Neuron (in vitro differentiated cells): ENCODE measurements around the gene NDRG3.

Experiments
- H2AFZ ChIP-seq: one replicate; pipeline ENCODE4 v1.6.1; 2013; ENCODE audit warnings: low read depth, mild to moderate bottlenecking, inconsistent platforms, low read length, moderate library complexity
- H3K27me3 ChIP-seq: one replicate; pipeline ENCODE4 v1.6.1; 2013; ENCODE audit warnings: low read length; ENCODE audit not compliant: insufficient read depth
- H3K36me3 ChIP-seq: one replicate; pipeline ENCODE4 v1.6.1; 2013; ENCODE audit warnings: low read length; ENCODE audit not compliant: insufficient read depth
- H3K4me1 ChIP-seq: one replicate; pipeline ENCODE4 v1.6.1; 2013; ENCODE audit warnings: low read length; ENCODE audit not compliant: insufficient read depth
- H3K4me3 ChIP-seq: 2 replicates; pipeline ENCODE4 v1.5.1; 2013; ENCODE audit warnings: mild to moderate bottlenecking, low read length, moderate library complexity
- H3K9me3 ChIP-seq: one replicate; pipeline ENCODE4 v1.6.1; 2013; ENCODE audit warnings: low read length

NDRG3 gene

GRCh38 chr20:36672991-36673390 is 72.9 kb downstream of the NDRG3 start:
- no peak overlapping the region for H2AFZ ChIP-seq
- H3K9me3 ChIP-seq, result no peaks in the 10 kb centered on the region
- no peaks in the 10 kb centered on the region for H3K4me1 ChIP-seq
- peaks cover 5% of the 10 kb centered on the region for H3K36me3 ChIP-seq
- H3K27me3 ChIP-seq, result no peaks in the 10 kb centered on the region
- H3K4me3 ChIP-seq, result no peak overlapping the region

GRCh38 chr20:36670665-36671357 is 75.1 kb downstream of the NDRG3 start:
- Histone ChIP-seq H3K4me1 (no peaks in the 10 kb centered on the region), H3K9me3 (no peaks in the 10 kb centered on the region), H3K36me3 (peaks cover 6% of the 10 kb centered on the region), H3K4me3 (no peak overlapping the region), H3K27me3 (no peaks in the 10 kb centered on the region), H2AFZ (no peak overlapping the region)

- Histone ChIP-seq H3K4me1 (no peaks in the 10 kb centered on the region), H3K9me3 (no peaks in the 10 kb centered on the region), H3K4me3 (no peak overlapping the region), H3K36me3 (peaks cover 15% of the 10 kb centered on the region), H2AFZ (no peak overlapping the region), H3K27me3 (no peaks in the 10 kb centered on the region)
Observed at GRCh38 chr20:36666181-36666740, 79.6 kb downstream of the NDRG3 start.

- no peak overlapping the region for H2AFZ ChIP-seq
Observed at GRCh38 chr20:36663031-36663430, 82.9 kb downstream of the NDRG3 start.

GRCh38 chr20:36658300-36658699 is 87.6 kb downstream of the NDRG3 start:
- Histone ChIP-seq H3K36me3 (peaks cover 8% of the 10 kb centered on the region), H3K27me3 (no peaks in the 10 kb centered on the region), H2AFZ (no peak overlapping the region), H3K4me3 (no peak overlapping the region), H3K9me3 (no peaks in the 10 kb centered on the region), H3K4me1 (no peaks in the 10 kb centered on the region)

More at GRCh38 chr20:36663031-36663430, 82.9 kb downstream of the NDRG3 start:
- Histone ChIP-seq H3K9me3 (no peaks in the 10 kb centered on the region), H3K36me3 (peaks cover 16% of the 10 kb centered on the region), H3K27me3 (no peaks in the 10 kb centered on the region), H3K4me1 (no peaks in the 10 kb centered on the region), H3K4me3 (no peak overlapping the region)

- no peaks in the 10 kb centered on the region for H3K27me3 ChIP-seq
- H3K36me3 ChIP-seq, result peaks cover 8% of the 10 kb centered on the region
- H3K4me1 ChIP-seq, result no peaks in the 10 kb centered on the region
- H3K4me3 ChIP-seq, result no peak overlapping the region
- H2AFZ ChIP-seq, result no peak overlapping the region
- H3K9me3 ChIP-seq, result no peaks in the 10 kb centered on the region
Observed at GRCh38 chr20:36656733-36657132, 89.2 kb downstream of the NDRG3 start.

- no peaks in the 10 kb centered on the region for H3K9me3 ChIP-seq
Observed at GRCh38 chr20:36655004-36655403, 90.9 kb downstream of the NDRG3 start.

GRCh38 chr20:36654506-36654905 is 91.4 kb downstream of the NDRG3 start:
- peaks cover 10% of the 10 kb centered on the region for H3K36me3 ChIP-seq
- H3K4me1 ChIP-seq, result no peaks in the 10 kb centered on the region
- no peaks in the 10 kb centered on the region for H3K9me3 ChIP-seq
- H3K27me3 ChIP-seq, result no peaks in the 10 kb centered on the region
- no peak overlapping the region for H3K4me3 ChIP-seq
- no peak overlapping the region for H2AFZ ChIP-seq

More at GRCh38 chr20:36655004-36655403, 90.9 kb downstream of the NDRG3 start:
- peaks cover 10% of the 10 kb centered on the region for H3K36me3 ChIP-seq
- no peak overlapping the region for H2AFZ ChIP-seq
- no peaks in the 10 kb centered on the region for H3K4me1 ChIP-seq
- H3K27me3 ChIP-seq, result no peaks in the 10 kb centered on the region
- H3K4me3 ChIP-seq, result no peak overlapping the region

- no peaks in the 10 kb centered on the region for H3K27me3 ChIP-seq
- H3K4me1 ChIP-seq, result no peaks in the 10 kb centered on the region
- peaks cover 7% of the 10 kb centered on the region for H3K36me3 ChIP-seq
- no peaks in the 10 kb centered on the region for H3K9me3 ChIP-seq
- H3K4me3 ChIP-seq, result no peak overlapping the region
- no peak overlapping the region for H2AFZ ChIP-seq
Observed at GRCh38 chr20:36653456-36653855, 92.4 kb downstream of the NDRG3 start.

- H3K4me1 ChIP-seq, result no peaks in the 10 kb centered on the region
- H3K36me3 ChIP-seq, result peaks cover 2% of the 10 kb centered on the region
- H3K27me3 ChIP-seq, result no peaks in the 10 kb centered on the region
- H3K4me3 ChIP-seq, result no peak overlapping the region
- no peak overlapping the region for H2AFZ ChIP-seq
- no peaks in the 10 kb centered on the region for H3K9me3 ChIP-seq
Observed at GRCh38 chr20:36647196-36648121, 98.4 kb downstream of the NDRG3 start.

GRCh38 chr20:36646678-36647077 is 99.2 kb downstream of the NDRG3 start:
- no peaks in the 10 kb centered on the region for H3K27me3 ChIP-seq
- H3K9me3 ChIP-seq, result no peaks in the 10 kb centered on the region
- no peak overlapping the region for H2AFZ ChIP-seq
- H3K36me3 ChIP-seq, result peaks cover 2% of the 10 kb centered on the region
- H3K4me3 ChIP-seq, result no peak overlapping the region
- no peaks in the 10 kb centered on the region for H3K4me1 ChIP-seq

GRCh38 chr20:36645998-36646397 is 99.9 kb downstream of the NDRG3 start, which contains the start of gene SLA2:
TSS of gene SLA2 (minus strand) at chr20:36646196. CDS start at chr20:36641335, 4,861 bp downstream.
- no peaks in the 10 kb centered on the region for H3K36me3 ChIP-seq
- no peaks in the 10 kb centered on the region for H3K9me3 ChIP-seq
- no peak within 1 kb of the TSS for H2AFZ ChIP-seq
- H3K27me3 ChIP-seq, result no peaks in the 10 kb centered on the region
- H3K4me1 ChIP-seq, result no peaks in the 10 kb centered on the region
- no peak within 1 kb of the TSS for H3K4me3 ChIP-seq

GRCh38 chr20:36645353-36645752 is 100.5 kb downstream of the NDRG3 start:
- no peaks in the 10 kb centered on the region for H3K36me3 ChIP-seq
- H3K4me1 ChIP-seq, result no peaks in the 10 kb centered on the region
- H2AFZ ChIP-seq, result no peak overlapping the region
- no peaks in the 10 kb centered on the region for H3K27me3 ChIP-seq
- no peaks in the 10 kb centered on the region for H3K9me3 ChIP-seq
- H3K4me3 ChIP-seq, result no peak overlapping the region
